Left ventricle myocardium inferior (tissue), 1 donor: Measurements from ENCODE around the gene CUX1. TPM values are rescaled to one million over a fixed set of nuclear protein-coding genes. Genes with fewer than 3 reads are reported as not detected.

ENCODE experiments used
- DNase-seq: peaks from one replicate; pipeline ENCODE4 v3.0.0-alpha.2; 2020
- H3K27ac ChIP-seq: fragments of 200-600 bp; replicated peaks from 2 replicates; pipeline ENCODE4 v1.8.0; 2021
- H3K27me3 ChIP-seq: fragments of 200-600 bp; 2 replicates; pipeline ENCODE4 v1.8.0; 2021; ENCODE audit warnings: low read depth
- H3K36me3 ChIP-seq: fragments of 200-600 bp; 2 replicates; pipeline ENCODE4 v1.8.0; 2021
- H3K4me1 ChIP-seq: fragments of 200-600 bp; 2 replicates; pipeline ENCODE4 v1.8.0; 2021
- H3K4me3 ChIP-seq: fragments of 200-600 bp; 2 replicates; pipeline ENCODE4 v1.8.0; 2021; ENCODE audit warnings: mild to moderate bottlenecking, moderate library complexity
- H3K9me3 ChIP-seq: fragments of 200-600 bp; replicated peaks from 2 replicates; pipeline ENCODE4 v1.8.0; 2021
- intact Hi-C: fragments of 100-400 bp; cut with micrococcal nuclease; formaldehyde crosslinking; loops from one replicate; pipeline ENCODE4 v1.11.0; 2022
- total RNA-seq: library from RNA; stranded (reverse); fragmentation: NEBNext Ultra II Directional; extraction: Animal tissue kit (Norgen Biotek cat#: 25700); gene quantifications from one replicate; pipeline ENCODE4 v1.2.1, GENCODE V29; 2021
- TF ChIP-seq, protein P1 (sequence below): fragments of 200-600 bp; IDR thresholded peaks from 2 replicates; pipeline ENCODE4 v1.8.0; 2021; ENCODE audit warnings: antibody characterized with exemption, mild to moderate bottlenecking, borderline replicate concordance
- donor health status: DM: no; HTN: yes; CAD: no; lungs with severe emphysema.

The CUX1 gene
- total RNA-seq, 1 donor from 2014 or later, result 125 TPM

DNA sequence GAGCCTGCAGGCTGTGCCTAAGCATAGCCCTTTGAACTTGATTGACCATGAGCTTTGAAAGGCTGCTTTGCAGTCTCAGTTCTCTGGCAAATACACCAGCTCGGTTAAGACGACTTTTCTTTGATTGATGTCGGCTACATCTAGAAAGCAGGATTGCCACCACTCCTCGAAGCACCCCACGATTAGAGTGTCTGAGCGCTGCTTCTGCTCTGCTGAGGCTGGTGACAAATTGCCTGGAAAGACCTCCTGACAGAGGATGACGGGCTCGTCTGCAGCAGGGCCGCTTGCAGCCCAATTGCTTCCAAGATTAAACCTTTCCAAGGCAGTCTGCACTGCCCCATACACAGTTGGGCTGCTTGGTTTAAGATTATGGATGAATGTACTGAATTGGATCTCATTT lies 182.0 kb downstream of the CUX1 start:
- TF ChIP-seq, protein P1, sequence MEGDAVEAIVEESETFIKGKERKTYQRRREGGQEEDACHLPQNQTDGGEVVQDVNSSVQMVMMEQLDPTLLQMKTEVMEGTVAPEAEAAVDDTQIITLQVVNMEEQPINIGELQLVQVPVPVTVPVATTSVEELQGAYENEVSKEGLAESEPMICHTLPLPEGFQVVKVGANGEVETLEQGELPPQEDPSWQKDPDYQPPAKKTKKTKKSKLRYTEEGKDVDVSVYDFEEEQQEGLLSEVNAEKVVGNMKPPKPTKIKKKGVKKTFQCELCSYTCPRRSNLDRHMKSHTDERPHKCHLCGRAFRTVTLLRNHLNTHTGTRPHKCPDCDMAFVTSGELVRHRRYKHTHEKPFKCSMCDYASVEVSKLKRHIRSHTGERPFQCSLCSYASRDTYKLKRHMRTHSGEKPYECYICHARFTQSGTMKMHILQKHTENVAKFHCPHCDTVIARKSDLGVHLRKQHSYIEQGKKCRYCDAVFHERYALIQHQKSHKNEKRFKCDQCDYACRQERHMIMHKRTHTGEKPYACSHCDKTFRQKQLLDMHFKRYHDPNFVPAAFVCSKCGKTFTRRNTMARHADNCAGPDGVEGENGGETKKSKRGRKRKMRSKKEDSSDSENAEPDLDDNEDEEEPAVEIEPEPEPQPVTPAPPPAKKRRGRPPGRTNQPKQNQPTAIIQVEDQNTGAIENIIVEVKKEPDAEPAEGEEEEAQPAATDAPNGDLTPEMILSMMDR, result no peak
- Histone ChIP-seq H3K27ac (no peak overlapping the region), H3K4me3 (no peak overlapping the region), H3K36me3 (no peaks in the 10 kb centered on the region), H3K9me3 (no peaks in the 10 kb centered on the region), H3K27me3 (no peaks in the 10 kb centered on the region), H3K4me1 (peaks cover 35% of the 10 kb centered on the region)
- intact Hi-C loops, result no loop called here
- DNase-seq, result no peak

DNA sequence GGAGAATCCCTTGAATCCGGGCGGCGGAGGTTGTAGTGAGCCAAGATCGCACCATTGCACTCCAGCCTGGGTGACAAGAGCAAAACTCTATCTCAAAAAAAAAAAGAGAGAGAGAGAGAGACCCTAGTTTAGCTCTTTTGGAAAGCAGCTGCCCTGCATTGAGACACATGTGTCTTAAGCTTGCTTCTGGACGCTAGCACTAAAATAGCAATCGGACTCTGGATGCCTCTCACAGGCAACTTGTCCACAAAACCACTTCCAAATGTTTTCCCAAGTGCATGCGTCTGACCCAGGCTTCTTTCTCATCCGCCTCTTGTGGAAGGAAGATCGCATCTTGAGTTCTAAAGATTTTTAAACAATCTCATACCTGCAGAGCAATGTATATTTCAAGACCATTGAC lies 182.7 kb downstream of the CUX1 start:
- intact Hi-C loops, result no loop called here
- H3K9me3 ChIP-seq, result no peaks in the 10 kb centered on the region
- no peaks in the 10 kb centered on the region for H3K27me3 ChIP-seq
- no peak overlapping the region for H3K4me3 ChIP-seq
- H3K4me1 ChIP-seq, result peaks cover 40% of the 10 kb centered on the region
- DNase-seq, result no peak
- TF ChIP-seq, protein P1, result no peak
- no peak overlapping the region for H3K27ac ChIP-seq
- no peaks in the 10 kb centered on the region for H3K36me3 ChIP-seq

GRCh38 chr7:102004229-102004628 lies 186.8 kb downstream of the CUX1 start:
- Histone ChIP-seq H3K4me3 (no peak overlapping the region), H3K9me3 (no peaks in the 10 kb centered on the region), H3K36me3 (peaks cover 2% of the 10 kb centered on the region), H3K27me3 (no peaks in the 10 kb centered on the region), H3K4me1 (peaks cover 33% of the 10 kb centered on the region), H3K27ac (no peak overlapping the region)
- no peak for DNase-seq
- TF ChIP-seq, protein P1, result no peak
- intact Hi-C loops, result no loop called here

DNA sequence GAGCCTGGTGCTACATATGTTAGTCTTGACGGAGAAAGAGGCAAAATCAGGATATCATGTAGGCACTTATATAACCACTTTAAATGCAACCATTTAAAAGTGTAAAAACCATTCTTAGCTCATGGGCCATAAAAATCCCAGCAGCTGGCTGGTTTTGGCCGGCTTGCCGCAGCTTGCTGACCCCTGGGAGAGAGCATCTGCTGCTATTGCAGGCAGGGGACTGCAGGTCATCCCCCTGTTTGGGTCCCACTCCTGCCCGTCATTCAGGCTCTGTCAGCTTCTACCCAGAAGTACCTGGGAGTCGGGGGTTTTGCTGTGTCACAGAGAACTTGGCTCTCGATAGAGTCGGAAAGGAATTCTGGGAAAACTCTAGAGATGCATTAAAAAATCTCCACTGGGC lies 187.4 kb downstream of the CUX1 start:
- Histone ChIP-seq H3K4me1 (peaks cover 33% of the 10 kb centered on the region), H3K4me3 (no peak overlapping the region), H3K27me3 (no peaks in the 10 kb centered on the region), H3K27ac (no peak overlapping the region), H3K36me3 (peaks cover 4% of the 10 kb centered on the region), H3K9me3 (no peaks in the 10 kb centered on the region)
- TF ChIP-seq, protein P1, result no peak
- DNase-seq, result no peak
- intact Hi-C loops, result no loop called here

- H3K4me3 ChIP-seq, result no peak overlapping the region
- intact Hi-C loops, result no loop called here
- H3K36me3 ChIP-seq, result peaks cover 4% of the 10 kb centered on the region
- no peaks in the 10 kb centered on the region for H3K9me3 ChIP-seq
- DNase-seq, result no peak
- no peaks in the 10 kb centered on the region for H3K27me3 ChIP-seq
- H3K4me1 ChIP-seq, result peaks cover 25% of the 10 kb centered on the region
- TF ChIP-seq, protein P1, result no peak
- no peak overlapping the region for H3K27ac ChIP-seq
These were observed 188.6 kb downstream of the CUX1 start for GRCh38 chr7:102005933-102006480.

- Histone ChIP-seq H3K9me3 (no peaks in the 10 kb centered on the region), H3K4me1 (peaks cover 24% of the 10 kb centered on the region), H3K36me3 (peaks cover 4% of the 10 kb centered on the region), H3K27me3 (no peaks in the 10 kb centered on the region), H3K4me3 (no peak overlapping the region), H3K27ac (no peak overlapping the region)
- TF ChIP-seq, protein P1, result no peak
- no peak for DNase-seq
- intact Hi-C loops, result no loop called here
These were observed 189.3 kb downstream of the CUX1 start for GRCh38 chr7:102006695-102007094.
